DMS153 treated with DMSO at 0.1 percent for 48 hours (cell line): ENCODE data around the gene ARHGEF7.

ENCODE experiments used
- DNase-seq: peaks from one replicate; lab custom pipeline; 2025; ENCODE audit not compliant: unreplicated experiment; lab: John Stamatoyannopoulos, UW

The ARHGEF7 gene

DNA sequence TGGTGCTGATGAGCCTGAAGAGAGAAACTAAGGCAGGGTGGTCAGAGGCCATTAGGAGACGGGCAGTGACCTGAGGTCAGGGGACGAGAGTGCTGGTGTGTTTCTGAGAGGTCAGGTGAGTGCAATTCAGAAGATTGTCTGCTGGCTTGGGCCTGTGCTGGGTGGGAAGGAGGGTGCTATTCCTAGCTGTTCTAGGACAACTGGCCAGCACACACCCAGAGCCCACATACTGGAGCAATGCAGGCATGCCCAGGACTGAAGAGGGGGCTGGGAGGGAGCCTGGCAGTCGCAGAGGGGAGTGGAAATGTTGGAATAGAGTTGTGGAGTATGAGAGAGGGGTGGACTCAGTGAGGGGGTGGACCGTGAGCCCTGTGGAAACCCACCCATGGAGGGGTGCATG, 16.5 kb downstream of the ARHGEF7 start:
- DNase-seq, result no peak

- no peak for DNase-seq
These were observed 17.8 kb downstream of the ARHGEF7 start for GRCh38 chr13:111132948-111133347.

DNA sequence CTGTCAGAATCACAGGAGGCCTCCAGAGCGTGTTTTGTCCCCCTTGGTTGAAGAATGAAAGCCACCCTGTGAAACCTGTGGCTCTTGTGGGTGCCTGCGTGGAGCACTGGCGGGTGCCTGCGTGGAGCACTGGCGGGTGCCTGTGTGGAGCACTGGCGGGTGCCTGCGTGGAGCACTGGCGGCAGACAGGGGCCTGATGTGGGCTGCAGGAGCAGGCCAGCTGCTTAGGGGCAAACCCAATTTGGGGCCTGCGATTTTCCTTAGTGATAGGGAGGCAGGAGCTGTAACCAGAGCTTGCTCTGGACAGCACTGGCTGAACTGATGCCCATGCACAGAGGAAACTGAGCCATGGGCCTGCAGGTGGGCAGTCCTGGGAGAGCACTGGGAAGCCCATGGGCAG, 24.3 kb downstream of the ARHGEF7 start:
- DNase-seq, result no peak

GRCh38 chr13:111139873-111140561, 24.9 kb downstream of the ARHGEF7 start:
- peak; percentile 79 for DNase-seq

- no peak for DNase-seq
These were observed 25.5 kb downstream of the ARHGEF7 start for GRCh38 chr13:111140562-111141105.

DNA sequence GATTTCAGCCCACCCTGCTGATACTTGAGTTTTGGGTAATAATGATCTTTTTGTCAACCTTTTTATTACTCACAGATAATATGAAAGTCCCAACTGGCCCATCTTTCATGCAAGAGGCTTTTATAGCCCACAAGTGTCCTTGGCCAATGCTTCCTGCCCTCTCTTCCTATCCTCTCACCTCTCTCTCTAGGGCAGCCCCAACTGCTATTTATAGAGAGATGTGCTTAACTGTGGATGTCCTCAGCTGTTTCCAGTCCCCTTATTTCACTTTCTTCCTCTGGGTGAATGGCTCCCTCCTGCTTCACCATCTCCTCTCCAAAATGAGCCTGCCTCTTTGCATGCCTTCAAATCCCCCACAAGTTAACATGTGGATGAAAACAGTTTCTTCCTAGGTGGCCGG, 27.4 kb downstream of the ARHGEF7 start:
- no peak for DNase-seq

GRCh38 chr13:111143865-111144540, 28.9 kb downstream of the ARHGEF7 start:
- no peak for DNase-seq

DNA sequence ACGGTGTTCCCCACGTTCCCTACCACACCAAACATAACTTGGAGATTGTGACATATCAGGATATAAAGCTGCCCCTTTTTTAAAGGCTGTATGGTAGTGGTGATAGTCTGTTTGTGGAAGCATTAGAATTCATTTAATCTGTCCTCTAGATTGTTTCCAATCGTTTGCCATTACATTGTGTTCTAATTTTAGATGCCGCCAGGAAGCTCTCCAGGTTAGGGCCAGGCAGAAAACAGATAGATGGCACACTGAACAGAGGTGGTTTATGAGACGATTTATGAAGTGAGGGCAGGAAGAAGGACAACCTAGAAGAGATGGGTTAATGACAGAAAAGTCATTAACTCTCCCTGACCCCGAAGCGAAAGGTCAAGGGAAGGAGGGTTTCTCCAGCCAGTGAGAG, 30.0 kb downstream of the ARHGEF7 start:
- DNase-seq, result no peak

DNA sequence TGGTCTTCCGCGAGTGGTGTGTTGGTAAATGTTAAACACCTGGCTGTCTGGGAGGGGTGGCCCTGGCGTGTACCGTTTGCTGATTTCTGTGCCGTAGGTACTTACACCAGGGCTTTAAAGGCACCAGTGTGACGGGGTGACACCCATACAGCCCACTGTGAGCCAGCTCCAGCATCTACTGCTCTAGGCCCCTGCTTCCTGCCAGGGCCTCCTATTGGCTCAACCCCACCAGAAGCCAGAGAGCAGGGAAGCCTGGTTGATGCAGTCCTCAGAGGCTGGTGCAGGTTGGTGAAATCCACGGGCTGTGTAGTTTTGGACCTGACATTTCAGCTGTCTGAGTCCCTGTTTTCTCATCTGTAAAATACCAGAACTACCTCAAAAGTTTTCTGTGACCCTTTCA, 30.4 kb downstream of the ARHGEF7 start:
- peak; percentile 62 for DNase-seq

DNA sequence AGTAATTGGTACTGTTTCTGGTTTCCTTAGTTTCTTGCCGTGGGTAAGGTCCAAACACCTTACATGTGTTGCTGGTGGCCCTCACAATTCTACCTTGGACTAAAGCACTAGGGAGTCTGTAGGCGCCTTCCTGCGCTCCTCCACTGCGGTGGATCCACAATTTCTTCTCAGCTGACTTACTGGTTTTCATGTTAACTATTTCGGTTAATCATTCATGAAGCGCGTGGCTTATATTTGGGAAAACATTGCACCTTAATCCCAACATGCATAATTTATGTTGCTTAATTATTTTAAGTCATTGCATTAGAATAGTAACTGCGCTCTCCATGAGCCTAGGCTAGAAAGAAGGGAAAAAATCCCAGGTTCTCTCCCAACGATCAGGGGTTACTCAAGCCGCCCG, 37.7 kb downstream of the ARHGEF7 start:
- DNase-seq, result peak; percentile 58

DNA sequence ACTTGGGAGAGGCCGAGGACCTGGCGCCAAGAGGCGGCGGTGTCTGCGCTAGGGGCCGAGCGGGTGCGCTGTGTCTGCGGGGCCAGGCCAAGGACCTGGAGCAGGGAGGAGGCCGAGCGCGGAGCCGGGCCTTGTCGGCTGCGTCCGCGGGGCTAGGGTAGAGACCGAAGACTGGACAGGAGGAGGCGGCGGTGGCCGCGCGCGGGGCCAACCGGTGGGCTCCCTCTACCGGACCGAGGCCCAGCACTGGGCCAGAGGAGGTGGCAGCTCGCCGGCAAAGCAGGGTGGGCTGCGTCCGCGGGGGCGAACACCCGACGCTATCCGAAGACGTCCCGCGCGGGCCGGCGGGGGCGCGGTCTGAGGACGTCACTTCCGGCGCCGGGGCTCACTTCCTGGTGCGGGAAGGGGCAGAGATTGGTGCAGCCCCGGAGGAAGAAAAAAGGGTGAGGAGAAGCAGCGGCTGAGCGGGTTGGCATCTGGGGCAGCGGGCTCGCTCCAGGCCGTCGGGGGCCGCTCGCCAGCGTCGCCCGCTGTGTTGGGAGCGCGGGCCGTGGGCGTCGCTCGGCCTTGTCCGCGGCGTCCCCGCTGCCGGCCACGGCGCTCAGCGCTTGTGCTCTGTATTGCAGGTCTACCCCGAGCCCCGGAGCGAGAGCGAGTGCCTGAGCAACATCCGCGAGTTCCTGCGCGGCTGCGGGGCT, 38.3 kb downstream of the ARHGEF7 start:
- peak; percentile 82 for DNase-seq

GRCh38 chr13:111153977-111154332, 38.8 kb downstream of the ARHGEF7 start:
- DNase-seq, result no peak

GRCh38 chr13:111156421-111156820, 41.3 kb downstream of the ARHGEF7 start:
- no peak for DNase-seq

DNA sequence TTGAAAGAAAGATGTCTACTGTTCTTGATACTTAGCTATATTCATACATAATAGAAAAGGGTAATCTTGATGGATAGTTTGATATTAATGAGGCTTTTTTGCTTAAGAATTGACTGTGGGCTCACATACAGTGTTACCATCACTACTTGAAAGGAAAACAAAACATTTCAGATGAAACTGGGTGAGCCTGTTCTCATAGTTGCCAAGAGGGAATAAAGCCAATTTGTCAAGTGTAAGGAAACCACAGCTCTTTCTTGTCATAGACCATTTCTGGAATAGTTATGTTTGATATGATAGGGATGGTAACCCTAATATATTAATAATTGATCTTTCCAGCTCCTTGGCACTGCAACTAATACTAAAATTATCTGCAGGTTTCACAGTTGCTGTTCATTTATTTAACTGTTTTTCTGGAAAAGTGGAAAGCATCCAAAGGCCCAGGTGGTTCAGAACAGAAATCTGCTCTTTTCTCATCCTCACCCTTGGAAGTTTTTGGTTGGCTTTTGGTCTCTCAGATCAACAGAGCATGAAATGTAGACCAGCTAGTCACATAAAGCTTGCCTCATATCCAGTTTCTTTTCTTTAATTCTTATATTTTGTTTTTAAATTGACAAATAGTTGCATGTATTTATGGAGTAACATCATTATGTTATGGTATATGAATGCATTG, 43.2 kb downstream of the ARHGEF7 start:
- no peak for DNase-seq

DNA sequence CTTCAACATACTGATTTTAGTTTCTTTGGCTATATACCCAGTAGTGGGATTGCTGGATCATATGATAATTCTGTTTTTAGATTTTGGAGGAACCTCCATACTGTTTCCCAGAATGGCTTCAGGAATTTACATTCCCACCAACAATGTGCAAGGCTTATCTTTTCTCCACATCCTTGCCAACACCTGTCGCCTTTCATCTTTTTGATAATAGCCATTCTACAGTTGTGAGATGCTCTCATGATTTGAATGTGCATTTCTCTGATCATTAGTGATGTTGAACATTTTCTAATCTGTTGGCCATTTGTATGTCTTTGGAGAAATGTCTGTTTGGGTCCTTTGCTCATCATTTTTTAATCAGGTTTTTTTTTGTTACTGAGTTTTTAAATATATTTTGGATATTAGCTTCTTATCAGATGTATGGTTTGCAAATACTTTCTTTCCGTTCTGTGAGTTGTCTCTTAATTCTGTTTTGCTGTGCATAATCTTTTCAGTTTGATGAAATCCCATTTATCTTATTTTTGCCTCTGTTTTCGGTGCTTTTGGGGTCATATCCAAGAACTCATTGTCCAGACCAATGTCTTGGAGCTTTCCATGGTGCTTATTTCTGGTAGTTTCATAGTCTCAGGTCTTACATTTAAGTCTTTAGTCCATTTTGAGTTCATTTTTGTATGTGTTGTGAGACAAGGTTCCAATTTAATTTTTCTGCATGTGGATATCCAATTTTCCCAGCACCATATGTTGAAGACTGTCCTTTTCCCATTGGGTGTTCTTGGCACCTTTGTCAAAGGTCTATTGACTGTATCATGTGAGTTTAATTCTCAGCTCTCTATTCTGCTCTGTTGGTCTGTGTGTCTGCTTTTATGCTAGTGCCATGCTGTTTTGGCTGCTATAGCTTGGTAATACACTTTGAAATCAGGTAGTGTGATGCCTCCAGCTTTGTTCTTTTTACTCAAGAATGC, 44.5 kb downstream of the ARHGEF7 start:
- no peak for DNase-seq

DNA sequence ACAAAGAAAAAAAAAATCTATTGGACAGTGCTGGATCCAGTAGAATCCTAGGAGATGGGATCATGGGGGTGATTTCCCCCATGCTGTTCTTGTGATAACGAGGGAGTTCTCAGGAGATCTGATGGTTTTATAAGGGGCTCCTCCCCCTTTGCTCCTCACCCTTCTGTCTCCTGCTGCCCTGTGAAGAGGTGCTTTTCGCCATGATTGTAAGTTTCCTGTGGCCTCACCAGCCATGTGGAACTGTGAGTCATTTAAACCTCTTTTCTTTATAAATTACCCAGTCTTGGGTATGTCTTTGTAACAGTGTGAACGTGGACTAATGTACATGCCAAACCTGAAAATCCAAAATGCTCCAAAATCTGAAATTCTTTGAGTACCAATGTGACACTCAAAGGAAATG, 45.5 kb downstream of the ARHGEF7 start:
- no peak for DNase-seq

DNA sequence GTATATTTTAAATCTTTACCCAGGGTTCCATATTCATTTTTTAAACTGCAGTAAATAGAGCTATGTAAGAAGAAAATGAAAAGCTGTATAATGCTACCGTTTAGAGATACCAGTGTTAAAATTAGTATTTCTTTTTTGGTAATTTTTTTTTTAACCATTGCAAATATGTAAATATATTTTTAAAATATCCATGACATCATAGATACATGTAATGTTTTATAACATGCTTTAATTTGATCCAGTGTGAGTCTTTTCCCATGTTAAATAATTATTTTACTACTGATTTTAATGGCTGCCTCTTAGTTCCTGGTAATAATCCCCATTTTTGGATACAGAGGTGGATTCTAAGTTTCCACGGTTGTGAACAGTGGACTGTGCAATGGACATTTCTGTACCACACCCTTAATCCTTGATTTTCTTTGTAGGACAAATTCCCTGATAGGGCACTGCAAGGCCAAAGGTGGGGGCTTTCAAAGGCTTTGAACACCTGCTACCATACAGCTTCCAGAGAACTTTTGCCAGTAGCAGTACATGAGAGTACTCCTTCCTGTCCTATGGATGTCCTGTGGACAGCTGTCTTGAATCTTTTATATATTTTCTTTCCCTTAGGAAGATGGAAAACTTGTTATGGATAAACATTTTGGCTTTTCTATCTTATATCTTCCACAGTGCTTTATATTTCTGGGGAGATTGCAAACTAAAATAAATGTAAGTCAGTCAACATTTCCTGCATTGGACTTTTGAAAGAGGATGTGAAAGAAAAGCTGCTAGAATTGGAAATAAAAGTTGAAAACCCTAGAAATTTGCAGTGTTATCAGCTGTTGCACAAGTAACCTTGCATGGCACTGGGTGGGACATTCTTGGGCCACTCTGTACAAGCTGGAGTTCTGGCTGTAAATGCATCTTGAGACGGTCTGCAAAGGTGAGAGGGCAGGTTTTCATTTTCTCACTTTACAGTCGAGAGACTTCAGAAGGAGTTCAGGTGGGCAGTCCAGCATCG, 46.8 kb downstream of the ARHGEF7 start:
- DNase-seq, result no peak

DNA sequence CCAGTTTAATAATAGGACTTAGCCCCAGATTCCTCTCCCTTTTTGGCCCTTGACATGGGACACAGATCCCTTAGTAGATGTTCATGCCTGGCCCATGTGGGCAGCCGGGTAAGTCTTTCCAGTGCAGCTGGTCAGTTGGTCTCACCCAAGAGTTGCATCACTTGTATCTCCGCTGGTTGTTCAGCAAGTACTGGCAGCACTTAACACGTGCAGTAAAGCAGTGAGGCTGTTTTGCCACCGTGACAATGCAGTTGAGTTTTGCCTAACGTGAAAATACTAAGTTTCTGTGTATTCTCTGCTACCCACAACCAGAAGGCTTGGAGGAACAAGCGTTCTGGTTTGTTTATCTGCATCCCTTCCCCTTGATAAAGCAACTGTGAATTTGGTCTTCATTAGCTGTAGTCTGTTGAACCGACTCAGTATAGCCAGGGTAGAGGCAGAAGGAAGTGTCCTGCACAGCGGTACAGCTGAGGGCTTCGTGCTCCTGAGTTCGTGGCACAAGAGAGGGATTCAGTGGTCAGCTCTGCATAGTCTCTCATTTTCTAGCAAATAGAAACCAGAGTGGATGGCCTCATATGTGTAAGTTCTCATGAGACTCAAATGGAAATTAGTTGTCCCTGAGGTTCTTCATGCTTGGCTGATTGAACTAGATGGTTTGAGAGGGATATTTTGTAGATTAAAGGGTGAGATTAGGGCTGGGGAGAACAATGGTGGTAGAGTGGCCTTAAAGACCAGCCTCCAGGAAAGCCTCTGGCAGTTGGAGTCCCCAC, 50.3 kb downstream of the ARHGEF7 start:
- DNase-seq, result no peak
